GM12873 (cell line): ENCODE data around the gene KCNQ5.

Experiments used
- TF ChIP-seq, protein P1 (sequence below): IDR thresholded peaks from 2 replicates; pipeline ENCODE4 v1.5.1; 2012; ENCODE audit warnings: low read depth, mild to moderate bottlenecking, moderate library complexity, low read length, control low read depth; ENCODE audit not compliant: insufficient read depth; ENCODE audit errors: missing control alignments

KCNQ5 gene

DNA sequence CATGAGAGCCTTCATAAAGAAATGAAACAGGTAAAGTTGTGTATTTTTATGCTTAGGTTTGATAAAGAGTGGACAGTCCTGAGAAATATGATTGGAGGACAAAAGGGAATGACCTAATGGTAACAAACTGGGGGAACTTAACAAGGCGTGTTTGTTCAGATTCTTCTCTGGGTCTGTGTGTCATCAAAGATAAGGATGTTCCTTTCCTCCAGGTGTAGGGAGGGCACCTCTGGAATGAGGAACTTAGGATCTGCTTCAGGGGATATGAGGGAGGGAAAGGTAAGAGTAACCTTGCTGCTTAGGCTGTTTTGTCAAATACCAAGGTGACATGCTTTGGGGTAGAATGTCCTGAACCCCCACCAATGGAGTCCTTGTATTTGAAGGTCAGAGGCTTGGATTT, 291.9 kb downstream of the KCNQ5 start:
- TF ChIP-seq, protein P1, sequence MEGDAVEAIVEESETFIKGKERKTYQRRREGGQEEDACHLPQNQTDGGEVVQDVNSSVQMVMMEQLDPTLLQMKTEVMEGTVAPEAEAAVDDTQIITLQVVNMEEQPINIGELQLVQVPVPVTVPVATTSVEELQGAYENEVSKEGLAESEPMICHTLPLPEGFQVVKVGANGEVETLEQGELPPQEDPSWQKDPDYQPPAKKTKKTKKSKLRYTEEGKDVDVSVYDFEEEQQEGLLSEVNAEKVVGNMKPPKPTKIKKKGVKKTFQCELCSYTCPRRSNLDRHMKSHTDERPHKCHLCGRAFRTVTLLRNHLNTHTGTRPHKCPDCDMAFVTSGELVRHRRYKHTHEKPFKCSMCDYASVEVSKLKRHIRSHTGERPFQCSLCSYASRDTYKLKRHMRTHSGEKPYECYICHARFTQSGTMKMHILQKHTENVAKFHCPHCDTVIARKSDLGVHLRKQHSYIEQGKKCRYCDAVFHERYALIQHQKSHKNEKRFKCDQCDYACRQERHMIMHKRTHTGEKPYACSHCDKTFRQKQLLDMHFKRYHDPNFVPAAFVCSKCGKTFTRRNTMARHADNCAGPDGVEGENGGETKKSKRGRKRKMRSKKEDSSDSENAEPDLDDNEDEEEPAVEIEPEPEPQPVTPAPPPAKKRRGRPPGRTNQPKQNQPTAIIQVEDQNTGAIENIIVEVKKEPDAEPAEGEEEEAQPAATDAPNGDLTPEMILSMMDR = no peak

DNA sequence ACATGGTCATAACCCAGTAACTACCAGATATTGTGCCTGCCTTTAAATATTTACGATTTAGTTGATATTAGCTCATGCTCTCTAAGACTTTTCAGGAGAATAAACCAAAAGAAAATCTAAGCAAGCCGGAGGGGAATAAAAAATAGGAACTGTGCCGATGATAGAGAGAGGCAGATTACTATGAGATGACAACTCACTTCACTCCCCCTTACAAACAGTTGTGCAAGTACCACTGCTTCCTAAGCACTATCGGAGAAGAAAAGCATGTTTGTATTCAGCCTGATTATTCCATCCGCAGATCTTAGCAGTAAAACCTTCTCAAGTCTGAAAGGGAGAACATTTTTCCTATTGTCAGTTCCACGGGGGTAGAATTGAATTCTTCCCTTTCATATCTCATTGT, 294.4 kb downstream of the KCNQ5 start:
- TF ChIP-seq, protein P1 = no peak

DNA sequence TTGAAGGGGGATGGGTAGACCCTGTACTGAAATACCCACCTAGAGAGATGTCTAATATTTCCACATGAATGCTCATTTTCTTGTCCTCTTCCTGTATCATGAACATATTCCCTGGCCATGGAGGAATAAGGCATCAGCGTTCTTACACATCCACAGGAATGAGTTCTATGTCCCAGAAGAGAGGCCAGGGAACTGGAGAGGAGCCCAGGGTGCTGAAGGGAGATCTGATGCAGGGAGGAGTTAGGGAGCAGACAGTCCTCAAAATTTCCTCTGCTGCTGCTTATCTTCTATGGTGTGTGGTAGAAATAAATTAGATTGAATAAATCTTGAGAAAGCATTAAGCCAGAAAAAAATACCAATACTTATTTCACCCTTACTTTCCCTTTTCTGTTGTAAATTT, 295.0 kb downstream of the KCNQ5 start:
- TF ChIP-seq, protein P1 = no peak

DNA sequence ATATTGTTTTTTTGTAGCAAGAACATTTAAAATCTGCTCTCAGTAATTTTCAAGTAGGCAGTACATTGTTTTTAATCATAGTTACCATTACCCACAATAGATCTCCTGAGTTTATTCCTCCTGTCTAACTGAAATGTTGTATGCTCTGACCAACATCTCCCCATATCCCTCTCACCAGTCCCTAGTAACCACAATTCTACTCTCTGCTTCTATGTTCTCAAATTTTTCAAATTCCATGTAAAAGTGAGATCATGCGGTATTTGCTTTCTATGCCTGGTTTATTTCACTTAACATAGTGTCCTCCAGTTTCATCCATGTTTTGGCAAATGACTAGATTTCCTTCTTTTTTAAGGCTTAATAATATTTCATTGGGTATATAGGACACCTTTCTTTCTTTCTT, 300.5 kb downstream of the KCNQ5 start:
- TF ChIP-seq, protein P1 = no peak

DNA sequence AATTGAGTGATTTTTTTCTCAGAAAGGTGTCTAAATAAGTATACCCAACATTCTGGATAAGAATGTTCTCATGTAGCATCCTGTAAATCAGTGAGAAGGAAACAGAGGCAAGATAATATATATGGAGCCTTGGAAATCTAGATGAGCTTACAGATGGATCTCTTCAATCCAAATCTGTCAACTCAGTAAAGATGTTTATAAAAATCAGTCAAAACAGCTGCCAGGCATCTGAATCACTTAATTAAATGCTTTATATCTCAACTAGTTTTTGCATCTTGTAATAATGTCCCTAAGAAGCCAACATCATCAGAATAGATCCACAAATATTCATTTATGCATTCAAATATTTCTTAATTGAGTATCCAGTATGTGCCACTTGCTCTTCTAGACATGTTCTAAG, 303.3 kb downstream of the KCNQ5 start:
- TF ChIP-seq, protein P1 = no peak

DNA sequence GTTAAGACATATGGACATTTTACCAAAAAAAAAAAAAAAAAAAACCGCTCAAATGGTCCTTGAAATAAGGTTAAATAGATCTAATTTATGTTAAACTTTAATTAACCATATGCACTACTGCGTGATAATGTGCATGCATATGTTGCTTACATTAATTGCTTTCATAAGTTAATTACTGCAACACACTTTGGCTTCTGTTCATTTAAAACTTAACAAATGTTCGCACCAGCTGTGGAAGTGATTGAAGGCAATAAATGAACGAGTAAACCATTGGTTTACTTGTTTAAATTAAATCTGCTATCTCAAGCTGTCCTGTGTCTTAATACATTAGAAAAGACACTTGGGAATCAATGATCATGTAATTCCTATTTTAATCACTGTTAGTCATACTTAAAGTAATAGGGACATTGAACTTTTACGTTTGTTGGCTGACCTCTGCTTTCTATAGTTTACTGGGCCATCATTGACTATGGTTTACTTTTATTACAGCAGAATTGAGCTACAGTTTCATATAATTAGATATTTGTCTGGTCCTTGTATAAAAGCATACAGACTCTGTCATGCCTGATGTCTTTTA, 308.8 kb downstream of the KCNQ5 start:
- TF ChIP-seq, protein P1 = no peak

DNA sequence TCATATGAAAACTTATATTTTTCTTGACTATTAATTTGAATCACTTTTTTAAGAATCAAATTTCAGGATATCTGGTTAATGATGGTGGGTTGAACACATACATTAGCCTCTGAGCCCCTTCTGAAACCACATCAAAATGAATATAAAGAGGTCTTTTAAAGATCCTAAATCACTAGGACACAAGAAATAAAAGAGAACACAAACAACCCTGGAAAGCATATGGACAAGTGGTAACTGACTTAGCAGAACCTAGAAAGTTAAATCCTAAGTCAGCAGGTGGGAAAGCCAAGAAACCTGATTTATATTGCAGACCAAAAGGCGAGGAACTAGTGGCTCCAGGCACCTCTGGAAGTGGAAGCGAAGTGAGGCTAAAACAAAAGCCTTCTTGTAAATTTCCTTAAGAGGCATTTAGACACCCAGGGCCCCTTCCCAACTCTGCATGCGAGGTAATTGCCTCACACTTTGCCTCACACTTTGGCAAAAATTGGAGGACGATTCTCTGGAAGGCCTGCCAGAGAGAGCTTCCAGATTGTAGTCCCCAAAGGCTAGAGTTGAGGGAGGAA, 309.5 kb downstream of the KCNQ5 start:
- TF ChIP-seq, protein P1 = no peak

DNA sequence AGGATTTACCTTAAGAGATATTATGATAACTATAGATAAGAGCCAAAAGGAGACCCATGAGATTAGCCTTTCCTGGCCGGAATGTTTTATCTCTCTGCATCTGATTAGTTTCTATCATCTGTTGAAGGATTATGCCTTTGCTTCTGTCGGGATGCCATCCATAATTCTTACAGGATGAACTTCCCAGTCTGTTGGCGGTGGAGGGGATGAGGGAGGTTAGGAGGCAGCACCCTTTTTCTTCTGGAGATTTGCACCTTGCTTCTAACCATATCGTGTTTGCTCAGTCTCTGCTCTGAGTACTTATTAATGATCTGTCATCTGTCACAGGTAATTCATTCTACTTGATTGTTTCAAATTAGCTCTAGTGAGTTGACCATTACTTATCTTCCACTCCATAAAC, 311.4 kb downstream of the KCNQ5 start:
- TF ChIP-seq, protein P1 = no peak
